ENCODE measurements around the gene STK32B.
"Not testable (repeated sequence)": the region's sequence is repeated elsewhere in the genome, so short reads cannot be mapped to it uniquely, and the experiment has no call there.

The STK32B gene

DNA sequence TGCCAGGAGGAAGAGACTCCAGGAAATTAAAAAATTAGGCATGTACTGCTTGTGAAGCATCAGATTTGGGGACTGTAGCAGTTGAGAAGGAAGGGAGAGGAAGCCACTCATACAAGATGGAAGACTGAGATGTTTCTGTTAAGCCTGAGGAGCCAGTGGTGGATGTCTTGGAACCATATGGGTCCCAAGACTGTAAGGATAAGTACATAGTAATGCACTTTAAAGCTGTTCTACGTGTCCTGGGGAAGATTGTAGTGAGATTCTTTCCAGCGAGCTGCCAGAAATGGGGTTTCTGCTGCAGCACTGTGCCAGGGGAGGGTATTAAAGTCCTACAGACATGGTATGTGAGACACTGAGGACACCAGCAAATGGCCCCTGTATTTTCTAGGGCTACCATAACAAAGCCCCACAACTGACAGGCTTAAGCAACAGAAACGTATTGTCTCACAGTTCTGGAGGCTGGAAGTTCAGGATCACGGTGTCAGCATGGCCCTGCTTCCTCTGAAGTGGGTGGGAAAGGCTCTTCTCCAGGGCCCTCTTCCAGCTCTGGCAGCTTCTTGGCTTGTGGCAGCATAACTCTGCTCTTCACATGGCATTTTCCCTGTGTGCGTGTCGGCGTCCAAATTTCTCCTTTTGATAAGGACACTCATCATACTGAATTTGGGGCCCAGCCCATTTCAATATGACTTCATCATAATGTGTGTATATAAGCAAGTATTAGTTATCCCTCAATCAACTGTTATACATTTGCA, 352.6 kb downstream of the STK32B start:
- DNase-seq, result no peak

DNA sequence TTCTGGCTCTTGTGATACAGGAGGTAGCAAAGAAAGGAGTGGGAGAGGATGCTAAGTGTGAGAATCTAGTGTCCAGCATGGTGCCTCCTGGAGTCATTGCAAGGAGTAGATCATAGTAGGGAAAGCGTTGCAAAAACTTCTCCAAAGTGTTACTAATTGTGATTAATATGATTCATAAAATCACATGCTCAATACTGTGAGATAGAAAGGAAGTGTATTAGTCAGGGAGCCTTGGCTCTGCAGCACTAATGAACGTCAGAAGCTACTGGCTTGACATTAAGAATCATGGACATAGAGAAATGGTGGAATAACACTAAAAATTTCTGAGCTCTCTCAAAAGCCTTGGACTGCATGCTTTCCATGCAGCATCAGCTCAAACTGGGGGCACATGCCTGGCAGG, 358.0 kb downstream of the STK32B start:
- DNase-seq, result no peak

DNA sequence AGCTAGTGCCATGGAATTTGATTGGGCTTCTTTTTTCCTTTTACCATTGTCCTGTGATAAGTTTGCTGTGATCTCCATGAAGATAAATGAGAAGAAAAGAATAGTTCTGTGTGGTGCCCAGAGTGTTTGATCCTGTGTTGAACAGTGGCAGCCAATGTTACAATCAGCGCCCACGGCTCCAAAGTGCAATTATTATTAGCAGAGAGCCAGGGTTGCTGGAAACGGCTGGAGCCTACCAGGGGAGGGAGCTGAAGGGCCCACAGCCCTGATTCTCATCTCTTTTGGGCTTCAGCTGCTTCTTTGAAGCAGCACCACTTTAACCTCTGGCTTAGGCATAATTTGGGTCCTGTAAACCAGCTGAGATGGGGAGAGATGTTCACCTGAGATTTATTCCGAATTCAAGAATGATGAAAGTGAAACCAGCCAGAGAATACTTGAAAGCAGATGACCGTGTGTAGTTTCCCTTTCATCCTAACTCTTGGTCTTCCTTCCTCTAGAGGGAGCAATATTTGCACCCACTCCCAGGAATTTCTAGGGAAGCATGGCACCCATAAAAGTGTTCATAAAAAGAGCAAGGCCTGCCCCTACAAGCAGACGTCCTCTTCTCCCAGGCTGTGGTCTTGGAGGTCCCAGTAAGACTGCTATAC, 358.8 kb downstream of the STK32B start:
- DNase-seq, result no peak

DNA sequence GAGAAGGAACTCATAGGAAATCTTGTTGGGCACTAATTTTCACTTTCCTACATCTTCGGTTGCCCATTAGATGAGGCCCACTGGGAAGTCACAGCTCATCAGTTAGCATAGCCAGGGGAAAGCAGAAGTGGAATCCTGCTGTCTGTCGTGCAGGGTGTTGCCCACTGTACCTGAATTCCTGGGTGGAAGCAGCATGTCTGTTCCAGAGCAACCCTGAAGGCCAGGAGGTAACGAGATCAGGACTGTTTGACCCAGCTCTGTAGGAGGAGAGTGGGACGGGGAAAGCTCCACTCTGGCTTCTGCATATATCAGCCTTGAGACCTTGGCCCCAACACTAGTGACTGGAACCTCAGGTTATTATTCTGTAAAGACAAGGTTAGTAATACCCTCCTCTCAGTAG, 361.0 kb downstream of the STK32B start:
- DNase-seq, result no peak

DNA sequence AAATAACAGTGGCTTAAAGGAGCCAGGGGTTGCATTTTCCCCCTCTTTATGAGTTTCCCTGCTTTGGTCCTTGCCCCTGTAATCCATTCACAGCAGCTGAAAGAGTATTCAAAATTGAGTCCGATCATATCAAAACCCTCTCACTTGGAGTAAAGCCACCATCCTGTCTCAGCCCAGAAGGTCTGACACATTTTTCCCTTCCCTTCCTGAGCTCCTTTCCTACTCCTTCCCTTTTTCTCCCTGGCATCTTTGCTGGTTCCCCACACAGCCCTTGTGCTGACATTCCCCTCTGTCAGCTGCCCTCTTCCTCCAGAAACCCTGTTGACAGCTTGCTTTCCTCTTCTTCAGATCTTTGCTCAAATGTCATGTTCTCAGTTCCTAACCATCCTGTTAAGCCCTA, 361.5 kb downstream of the STK32B start:
- no peak for DNase-seq

DNA sequence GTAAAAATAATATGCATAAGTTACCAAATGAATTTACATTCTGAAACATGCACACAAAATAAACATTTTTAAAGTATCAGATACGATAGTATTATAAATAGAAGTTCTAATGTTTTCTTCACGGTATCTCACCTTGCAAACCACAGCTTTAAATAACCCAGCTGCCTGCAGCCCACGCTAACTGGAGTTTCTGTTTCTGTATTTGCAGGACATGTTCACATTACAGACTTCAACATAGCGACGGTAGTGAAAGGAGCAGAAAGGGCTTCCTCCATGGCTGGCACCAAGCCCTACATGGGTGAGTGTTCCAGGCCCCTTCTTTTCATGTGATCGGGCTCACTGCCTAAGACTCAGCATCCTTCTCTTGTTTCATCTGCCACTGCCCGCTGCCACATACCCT, 365.4 kb downstream of the STK32B start:
- no peak for DNase-seq

DNA sequence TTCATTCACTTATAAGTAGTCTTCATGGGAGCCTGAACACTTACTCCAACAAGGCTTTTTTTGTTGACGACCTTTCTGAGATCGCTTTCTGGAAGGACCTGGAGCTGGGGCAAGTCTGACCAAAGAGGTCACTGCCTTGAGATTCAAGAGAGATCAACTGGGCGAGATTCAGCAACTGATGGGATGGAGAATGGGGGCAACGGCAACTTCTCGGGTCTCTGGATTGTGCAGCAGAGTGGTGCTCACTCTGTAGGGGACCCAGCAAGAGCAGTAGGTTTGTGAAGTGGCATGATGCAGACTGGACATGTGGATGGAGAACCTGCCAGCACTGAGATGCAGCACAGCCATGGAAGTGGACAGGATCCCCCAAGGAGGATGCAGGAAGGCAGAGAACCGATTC, 369.0 kb downstream of the STK32B start:
- DNase-seq, result no peak

DNA sequence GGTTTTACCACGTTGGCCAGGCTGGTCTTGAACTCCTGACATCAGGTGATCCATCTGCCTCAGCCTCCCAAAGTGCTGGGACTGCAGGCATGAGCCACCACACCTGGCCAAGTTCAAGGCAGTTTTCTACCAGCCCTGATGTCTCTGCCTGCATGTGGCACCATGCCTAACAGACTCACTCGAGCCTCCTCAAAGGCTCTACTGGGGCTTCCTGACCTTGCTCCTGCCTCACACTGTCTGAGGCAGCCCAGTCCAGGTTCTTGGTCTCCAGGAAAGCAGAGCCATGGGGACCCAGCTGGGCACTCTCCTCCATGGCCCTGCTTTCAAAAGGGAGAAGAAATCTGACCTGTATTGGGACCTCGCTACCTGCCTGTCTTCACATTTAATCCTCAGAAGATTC, 370.1 kb downstream of the STK32B start:
- DNase-seq, result no peak

DNA sequence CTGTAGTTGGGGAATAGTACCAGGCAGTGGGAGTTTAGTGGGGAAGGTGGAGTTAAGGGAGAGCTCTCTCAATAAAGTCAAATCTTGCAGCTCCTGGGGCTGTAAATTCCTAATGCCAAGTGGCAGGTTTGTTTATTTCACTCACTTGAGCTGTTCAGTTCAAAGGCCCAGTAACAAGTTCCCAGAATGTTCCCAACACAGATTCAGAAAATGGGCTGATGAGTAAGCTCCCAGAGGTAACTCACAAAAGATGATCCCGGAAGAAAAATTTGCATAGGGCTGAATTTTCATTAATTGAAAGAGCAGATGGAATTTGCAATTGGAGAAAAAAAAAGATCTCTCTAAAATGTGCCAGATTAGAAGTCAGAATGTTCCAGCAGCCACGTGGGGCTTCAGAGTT, 370.9 kb downstream of the STK32B start:
- no peak for DNase-seq

DNA sequence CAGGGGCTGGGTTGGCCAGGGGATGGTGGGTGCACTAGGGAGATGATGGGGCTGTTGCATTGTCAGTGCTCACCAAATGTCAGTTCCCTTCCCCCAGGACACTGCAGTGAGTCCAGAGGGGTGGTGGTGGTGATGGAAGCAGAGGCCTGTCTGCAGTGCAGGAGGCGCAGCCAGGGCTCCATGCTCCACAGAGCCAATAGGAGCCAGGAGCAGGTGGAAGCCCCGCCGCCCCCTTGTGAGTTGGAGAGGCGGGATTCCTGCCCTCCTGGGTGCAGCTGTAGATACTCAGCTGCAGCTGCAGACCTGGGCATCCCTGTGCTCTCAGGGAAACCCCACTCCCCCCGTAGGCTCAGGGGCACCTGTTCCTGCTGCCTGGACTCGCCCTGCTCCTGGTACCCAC, 372.4 kb downstream of the STK32B start:
- DNase-seq, result no peak

DNA sequence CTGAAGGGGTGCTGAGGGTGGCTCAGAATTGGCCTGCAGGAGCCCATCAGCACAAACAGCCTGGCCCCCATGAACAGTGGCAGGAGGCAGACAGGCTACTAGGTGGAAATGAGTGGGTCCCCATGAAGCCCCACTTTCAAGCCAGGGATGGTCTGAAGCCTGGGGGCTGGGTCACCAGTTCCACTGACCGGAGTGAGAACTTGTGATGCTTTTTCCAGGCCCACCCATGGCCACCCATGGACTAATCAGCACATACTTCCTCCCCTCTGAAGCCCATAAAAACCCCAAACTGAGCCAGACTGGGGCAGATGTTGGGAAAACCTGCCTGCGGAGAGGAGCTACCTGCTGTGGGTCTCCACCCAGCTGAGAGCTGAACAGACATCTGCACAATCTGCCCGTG, 372.9 kb downstream of the STK32B start:
- DNase-seq, result no peak

DNA sequence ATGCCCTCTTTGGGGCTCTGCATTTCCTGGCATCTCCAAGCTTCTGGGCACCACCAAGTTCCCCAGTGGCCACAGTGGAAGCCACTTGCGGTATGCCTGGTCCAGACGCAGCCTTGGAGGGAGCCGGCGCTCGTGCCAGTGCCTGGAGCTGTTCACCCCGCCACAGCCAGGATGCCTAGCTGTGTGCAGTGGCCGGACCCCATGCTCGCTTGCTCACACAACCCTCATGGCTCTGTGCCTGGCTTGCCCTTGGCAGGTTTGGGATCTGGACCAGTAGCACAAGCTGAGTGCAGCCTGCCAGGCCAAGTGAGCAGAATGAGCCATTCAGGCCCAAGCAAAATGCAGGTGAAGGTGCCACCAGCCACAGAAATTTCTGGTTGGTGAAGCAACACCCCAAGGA, 373.6 kb downstream of the STK32B start:
- no peak for DNase-seq

DNA sequence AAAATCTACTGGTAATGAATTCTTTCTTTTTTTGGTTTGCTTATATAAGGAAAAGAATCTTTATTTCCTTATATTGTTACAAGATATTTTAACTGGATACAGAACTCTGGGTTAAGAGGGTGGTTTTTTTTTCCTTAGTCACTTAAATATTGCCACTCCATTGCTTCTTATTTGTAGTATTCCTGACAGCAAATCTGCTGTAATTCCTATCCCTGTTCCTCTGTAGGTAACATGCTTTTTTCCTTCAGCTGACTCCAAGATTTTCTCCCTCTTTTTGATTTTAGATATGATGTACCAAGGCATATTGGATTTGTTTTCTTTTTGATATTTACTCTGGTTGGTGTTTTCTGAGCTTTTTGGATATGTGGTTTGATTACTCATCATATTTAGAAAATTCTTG, 378.5 kb downstream of the STK32B start:
- no peak for DNase-seq

DNA sequence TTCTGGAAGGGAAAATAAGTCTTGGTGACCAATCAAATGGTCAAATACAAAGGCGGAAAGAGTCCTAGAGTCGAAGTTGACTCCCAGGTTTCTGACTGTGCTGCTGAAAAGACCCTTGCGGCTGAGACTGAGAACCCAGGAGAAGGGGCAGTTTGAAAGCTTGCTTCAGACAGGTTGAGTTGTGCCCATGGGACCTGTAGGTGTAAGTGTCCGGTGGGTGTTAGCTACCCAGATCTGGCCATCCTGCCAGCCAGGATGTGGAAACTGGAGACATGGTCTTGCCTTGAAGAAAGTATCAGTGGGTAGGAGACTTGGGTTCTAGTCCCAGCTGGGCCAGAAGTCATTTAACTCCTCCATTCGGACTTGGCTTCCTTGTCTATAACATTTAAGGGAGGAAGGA, 381.9 kb downstream of the STK32B start:
- no peak for DNase-seq

DNA sequence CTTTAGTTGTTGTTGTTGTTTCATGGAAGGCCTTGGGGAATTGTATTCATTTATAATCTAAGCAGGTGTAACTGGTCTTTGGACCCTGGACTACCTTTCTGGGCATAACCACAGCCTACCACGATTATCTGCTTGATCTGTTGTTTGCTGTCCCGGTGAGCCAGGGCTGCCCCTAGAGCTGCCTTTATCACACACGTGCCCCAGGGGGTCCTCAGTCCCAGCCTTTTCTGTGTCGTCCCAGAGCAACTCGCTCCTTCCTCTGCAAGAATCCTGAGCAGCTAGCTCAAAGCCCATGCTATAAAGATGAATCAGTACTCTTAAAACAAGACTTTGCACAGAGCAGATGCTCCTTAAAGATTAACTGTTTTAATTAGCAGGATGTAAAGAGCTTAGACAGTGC, 383.9 kb downstream of the STK32B start:
- no peak for DNase-seq

DNA sequence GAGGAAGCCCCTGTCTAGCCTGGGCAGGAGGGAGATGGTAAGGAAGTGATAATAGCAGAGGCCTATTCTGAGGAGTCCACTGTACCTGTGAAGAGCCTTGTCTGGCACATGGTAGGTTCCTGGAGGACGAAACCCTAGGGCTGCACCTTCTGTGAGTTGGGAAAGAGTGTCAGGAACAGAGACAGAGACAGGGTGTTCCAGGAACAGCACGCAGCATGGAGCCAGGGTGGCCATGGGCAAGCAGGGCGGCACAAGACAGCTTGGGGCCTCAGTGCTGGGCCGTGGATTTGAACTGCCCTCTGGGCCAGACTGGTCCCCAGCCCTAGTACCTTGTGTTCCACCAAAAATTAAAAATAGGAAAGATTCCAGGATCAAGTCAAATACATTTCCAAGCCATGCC, 384.5 kb downstream of the STK32B start:
- no peak for DNase-seq

DNA sequence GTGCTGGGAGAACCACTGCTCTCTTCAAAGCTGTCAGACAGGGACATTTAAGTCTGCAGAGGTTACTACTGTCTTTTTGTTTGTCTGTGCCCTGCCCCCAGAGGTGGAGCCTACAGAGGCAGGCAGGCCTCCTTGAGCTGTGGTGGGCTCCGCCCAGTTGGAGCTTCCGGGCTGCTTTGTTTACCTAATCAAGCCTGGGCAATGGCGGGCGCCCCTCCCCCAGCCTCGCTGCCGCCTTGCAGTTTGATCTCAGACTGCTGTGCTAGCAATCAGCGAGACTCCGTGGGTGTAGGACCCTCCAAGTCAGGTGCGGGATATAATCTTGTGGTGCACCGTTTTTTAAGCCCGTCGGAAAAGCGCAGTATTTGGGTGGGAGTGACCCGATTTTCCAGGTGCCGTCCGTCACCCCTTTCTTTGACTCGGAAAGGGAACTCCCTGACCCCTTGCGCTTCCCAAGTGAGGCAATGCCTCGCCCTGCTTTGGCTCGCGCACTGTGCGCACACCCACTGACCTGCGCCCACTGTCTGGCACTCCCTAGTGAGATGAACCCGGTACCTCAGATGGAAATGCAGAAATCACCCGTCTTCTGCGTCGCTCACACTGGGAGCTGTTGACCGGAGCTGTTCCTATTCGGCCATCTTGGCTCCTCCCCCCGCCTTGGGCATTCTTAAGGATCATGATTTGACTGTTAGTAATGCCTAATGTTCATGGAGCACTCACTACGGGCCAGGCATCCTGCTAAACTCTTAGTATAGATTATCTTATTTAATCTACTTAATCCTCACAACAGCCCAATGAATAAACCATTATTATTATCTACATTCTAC, 392.9 kb downstream of the STK32B start:
- DNase-seq, result not testable (repeated sequence)

DNA sequence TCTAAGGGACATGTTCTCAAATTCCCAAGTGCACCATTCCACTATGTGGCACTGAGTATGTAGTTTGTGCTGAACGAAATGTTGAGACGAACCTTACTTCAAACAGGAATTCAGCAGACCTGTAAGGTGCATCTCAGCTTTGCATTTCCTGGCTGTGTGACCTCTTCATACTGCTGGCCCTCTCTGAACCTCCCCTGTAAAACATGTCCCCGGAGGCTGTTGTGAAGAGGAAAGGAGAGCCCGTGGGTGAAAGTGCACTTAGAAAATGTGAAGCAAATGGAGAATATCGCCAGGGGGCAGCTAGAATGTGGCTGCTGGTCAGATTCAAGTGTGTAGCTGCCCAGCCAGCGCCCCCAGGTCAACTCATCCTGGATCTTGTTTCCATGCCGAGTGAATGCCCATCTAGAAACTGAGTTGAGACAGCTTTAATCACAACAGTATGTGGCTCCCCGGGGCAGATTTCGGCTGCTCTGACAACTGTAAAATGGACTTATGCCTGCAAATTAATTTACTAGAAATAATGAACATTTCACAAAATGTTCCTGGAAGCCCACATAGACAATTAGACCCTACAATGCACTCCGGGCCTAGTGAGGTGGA, 393.7 kb downstream of the STK32B start:
- no peak for DNase-seq

DNA sequence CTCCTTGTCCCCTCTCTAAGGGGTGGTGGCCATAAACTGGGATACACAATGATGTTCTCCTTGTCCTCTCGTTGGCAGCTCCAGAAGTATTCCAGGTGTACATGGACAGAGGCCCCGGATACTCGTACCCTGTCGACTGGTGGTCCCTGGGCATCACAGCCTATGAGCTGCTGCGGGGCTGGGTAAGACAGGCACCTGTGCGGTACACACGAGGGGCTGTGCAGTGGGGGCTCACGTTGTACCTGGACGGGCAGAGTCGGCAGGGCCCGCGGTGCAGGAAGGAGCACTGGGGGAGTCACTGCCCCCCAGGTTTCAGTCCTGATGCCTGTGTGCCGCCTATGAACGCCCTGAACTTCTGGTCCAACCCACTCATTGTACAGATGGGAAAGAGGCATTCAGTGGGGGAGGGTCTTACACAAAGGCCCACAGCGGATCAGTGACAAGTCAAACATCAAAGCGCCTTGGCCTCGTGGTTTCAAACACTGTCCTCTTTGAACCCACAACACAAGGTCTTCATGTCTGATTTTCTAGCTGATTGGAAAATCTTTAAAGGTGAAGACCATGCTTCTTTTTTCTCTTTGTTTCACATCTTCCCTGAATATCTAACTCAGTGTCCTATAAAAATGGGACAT, 395.4 kb downstream of the STK32B start:
- no peak for DNase-seq

DNA sequence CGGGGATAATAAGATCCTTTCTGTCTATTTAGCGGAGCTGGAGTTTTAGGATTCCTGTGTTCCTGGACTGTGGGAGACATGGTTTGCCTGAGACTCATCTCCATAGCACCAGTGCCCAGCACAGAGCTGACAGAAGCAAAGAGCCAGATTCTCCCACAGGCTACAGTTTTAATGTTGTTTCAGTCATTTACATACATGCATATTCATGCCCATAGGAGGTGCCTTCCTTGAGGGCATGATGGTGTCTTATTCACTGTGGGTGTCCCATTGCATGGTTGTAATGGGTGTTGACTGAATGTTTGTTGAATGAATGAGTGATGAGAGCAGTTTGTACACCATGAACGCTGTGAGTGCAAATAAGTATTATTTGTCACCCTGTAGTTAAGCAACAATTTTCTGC, 396.5 kb downstream of the STK32B start:
- DNase-seq, result no peak

DNA sequence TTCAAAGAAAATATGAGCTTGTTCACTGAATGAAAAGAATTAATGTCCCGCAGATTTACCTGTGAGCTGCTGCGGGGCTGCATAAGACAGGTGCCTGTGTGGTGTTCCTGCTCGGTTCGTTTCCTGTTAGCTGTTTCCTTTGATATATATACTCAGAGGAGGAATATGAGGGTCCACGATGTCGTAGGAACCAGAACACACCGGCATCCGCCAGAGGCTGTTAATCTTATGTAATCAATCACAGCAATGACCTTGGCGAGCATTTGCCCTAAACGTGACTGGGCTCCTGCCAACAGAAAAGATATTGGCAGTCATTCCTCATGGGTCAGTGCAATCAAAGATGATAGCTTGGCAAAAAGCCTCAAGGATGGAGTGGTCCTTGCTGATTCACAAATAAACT, 396.9 kb downstream of the STK32B start:
- no peak for DNase-seq

DNA sequence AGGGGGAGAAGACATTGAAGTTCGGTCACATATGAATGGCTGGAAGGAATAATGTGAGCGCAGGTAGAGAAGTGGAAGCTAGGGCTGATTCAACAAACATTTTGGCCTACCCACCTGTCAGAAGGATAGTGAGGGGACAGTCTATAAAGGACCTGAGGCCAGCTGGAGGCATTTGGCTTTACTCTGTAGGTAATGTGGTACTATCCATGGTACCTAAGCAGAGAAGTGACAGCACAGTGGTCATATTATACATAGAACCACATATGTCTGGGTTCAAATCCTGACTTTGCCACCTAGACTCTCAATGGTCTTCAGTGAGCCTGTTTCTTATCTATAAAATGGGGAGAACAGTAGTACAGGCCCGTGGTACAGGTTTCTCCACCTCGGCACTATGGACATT, 400.0 kb downstream of the STK32B start:
- DNase-seq, result no peak

DNA sequence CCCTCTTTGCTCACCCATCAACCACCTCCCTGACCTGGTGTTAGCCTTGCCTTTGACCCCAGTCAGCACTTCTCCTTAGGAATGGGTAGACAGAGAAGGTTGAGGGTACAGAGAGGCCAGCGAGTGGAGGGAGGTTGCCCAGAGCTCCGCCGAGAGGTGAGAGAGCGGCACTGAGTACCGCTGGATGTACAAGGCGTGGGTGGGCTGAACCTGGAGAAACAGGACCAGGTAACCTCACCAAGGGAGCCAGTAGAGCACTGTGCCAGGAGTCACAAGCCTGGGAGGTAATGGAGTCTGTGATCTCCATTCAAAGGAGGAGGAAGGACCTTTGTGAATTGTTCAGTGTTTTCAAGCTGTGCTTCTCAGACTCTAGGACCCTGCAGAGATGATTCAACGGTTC, 400.9 kb downstream of the STK32B start:
- DNase-seq, result no peak

Measured in inflammatory macrophage treated with lipopolysaccharide for 1 hour (primary cell).